ENCODE results near the gene KCNF1.

DNA sequence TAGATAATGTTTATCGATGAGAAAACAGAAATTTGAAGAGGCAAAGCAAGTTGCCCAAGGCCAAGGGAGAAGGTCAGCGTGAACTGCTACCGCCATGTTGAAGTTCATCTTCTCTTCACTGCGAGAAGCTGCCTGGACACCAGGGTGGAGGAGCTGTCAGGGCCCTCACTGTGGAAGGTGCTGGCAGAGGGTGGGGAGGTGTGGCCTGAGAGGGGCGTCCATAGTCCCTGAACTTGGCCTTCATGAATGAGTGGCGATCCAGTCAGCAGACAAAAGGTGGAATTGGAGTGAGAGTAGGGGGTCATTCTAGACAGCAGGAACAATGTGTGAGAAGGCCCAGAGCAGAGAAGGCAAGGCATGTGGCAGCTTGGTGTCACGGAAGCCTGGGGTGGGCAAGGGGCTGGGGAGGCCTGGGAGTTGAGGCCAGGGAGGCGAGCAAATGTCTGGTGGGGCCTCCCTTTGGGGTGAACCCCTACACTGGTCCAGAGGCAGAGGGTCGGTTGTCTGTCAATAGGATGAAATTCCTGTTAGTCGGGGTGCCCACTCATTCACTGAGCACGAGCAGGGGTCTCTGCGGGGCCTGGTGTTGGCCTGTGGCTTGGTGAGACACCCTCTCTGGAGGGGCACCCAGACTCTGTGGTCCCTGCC, 33.3 kb upstream of the KCNF1 start:
- no peak for TF ChIP-seq CTCF (conservative IDR thresholded peaks at IDR 0.05; ENCODE audit: low read length)
- TF ChIP-seq EZH2phosphoT487 (IDR thresholded peaks at IDR 0.05; ENCODE audit: borderline replicate concordance, low read depth, low read length): no peak

Measured in OCI-LY7 (cell line).